Measurements from ENCODE around the gene MAP2K5.

MAP2K5 gene

GRCh38 chr15:67691450-67691849 is 148.9 kb downstream of the MAP2K5 start:
- TF ChIP-seq MAX (IDR thresholded peaks at IDR 0.05; ENCODE audit: low read depth, low read length), result no peak
- no peak for TF ChIP-seq POLR2A (IDR thresholded peaks at IDR 0.05; ENCODE audit: extremely low read depth, insufficient read length)
- no peak for TF ChIP-seq CTCF (IDR thresholded peaks at IDR 0.05; ENCODE audit: low read depth, low read length)
- no peak for TF ChIP-seq MYC (IDR thresholded peaks at IDR 0.05; ENCODE audit: low read depth, low read length)
- H3K4me3 ChIP-seq (ENCODE audit: low read depth, low read length), result no peak overlapping the region
- no peak for DNase-seq (ENCODE audit: low read depth)

GRCh38 chr15:67692573-67692972 is 150.1 kb downstream of the MAP2K5 start:
- DNase-seq (ENCODE audit: low read depth), result no peak

GRCh38 chr15:67696087-67696486 is 153.6 kb downstream of the MAP2K5 start:
- no peak overlapping the region for H3K4me3 ChIP-seq (ENCODE audit: low read depth, low read length)
- no peak for DNase-seq (ENCODE audit: low read depth)
- TF ChIP-seq MYC (IDR thresholded peaks at IDR 0.05; ENCODE audit: low read depth, low read length) (no peak), POLR2A (IDR thresholded peaks at IDR 0.05; ENCODE audit: extremely low read depth, insufficient read length) (no peak), CTCF (IDR thresholded peaks at IDR 0.05; ENCODE audit: low read depth, low read length) (no peak), MAX (IDR thresholded peaks at IDR 0.05; ENCODE audit: low read depth, low read length) (no peak)

More at GRCh38 chr15:67692573-67692972, 150.1 kb downstream of the MAP2K5 start:
- H3K4me3 ChIP-seq (ENCODE audit: low read depth, low read length), result no peak overlapping the region
- TF ChIP-seq MYC (IDR thresholded peaks at IDR 0.05; ENCODE audit: low read depth, low read length) (no peak), POLR2A (IDR thresholded peaks at IDR 0.05; ENCODE audit: extremely low read depth, insufficient read length) (no peak), MAX (IDR thresholded peaks at IDR 0.05; ENCODE audit: low read depth, low read length) (no peak), CTCF (IDR thresholded peaks at IDR 0.05; ENCODE audit: low read depth, low read length) (no peak)

- no peak overlapping the region for H3K4me3 ChIP-seq (ENCODE audit: low read depth, low read length)
- TF ChIP-seq MYC (IDR thresholded peaks at IDR 0.05; ENCODE audit: low read depth, low read length), result no peak
- TF ChIP-seq POLR2A (IDR thresholded peaks at IDR 0.05; ENCODE audit: extremely low read depth, insufficient read length), result no peak
- no peak for TF ChIP-seq CTCF (IDR thresholded peaks at IDR 0.05; ENCODE audit: low read depth, low read length)
- no peak for TF ChIP-seq MAX (IDR thresholded peaks at IDR 0.05; ENCODE audit: low read depth, low read length)
- DNase-seq (ENCODE audit: low read depth), result no peak
Observed at GRCh38 chr15:67700023-67700422, 157.5 kb downstream of the MAP2K5 start.

- H3K4me3 ChIP-seq (ENCODE audit: low read depth, low read length), result no peak overlapping the region
- DNase-seq (ENCODE audit: low read depth), result no peak
- TF ChIP-seq POLR2A (IDR thresholded peaks at IDR 0.05; ENCODE audit: extremely low read depth, insufficient read length) (no peak), MYC (IDR thresholded peaks at IDR 0.05; ENCODE audit: low read depth, low read length) (no peak), MAX (IDR thresholded peaks at IDR 0.05; ENCODE audit: low read depth, low read length) (no peak), CTCF (IDR thresholded peaks at IDR 0.05; ENCODE audit: low read depth, low read length) (no peak)
Observed at GRCh38 chr15:67701669-67702068, 159.2 kb downstream of the MAP2K5 start.
